ENCODE measurements around the gene TULP1.
"Not testable (repeated sequence)": the region's sequence is repeated elsewhere in the genome, so short reads cannot be mapped to it uniquely, and the experiment has no call there.

Gene TULP1

DNA sequence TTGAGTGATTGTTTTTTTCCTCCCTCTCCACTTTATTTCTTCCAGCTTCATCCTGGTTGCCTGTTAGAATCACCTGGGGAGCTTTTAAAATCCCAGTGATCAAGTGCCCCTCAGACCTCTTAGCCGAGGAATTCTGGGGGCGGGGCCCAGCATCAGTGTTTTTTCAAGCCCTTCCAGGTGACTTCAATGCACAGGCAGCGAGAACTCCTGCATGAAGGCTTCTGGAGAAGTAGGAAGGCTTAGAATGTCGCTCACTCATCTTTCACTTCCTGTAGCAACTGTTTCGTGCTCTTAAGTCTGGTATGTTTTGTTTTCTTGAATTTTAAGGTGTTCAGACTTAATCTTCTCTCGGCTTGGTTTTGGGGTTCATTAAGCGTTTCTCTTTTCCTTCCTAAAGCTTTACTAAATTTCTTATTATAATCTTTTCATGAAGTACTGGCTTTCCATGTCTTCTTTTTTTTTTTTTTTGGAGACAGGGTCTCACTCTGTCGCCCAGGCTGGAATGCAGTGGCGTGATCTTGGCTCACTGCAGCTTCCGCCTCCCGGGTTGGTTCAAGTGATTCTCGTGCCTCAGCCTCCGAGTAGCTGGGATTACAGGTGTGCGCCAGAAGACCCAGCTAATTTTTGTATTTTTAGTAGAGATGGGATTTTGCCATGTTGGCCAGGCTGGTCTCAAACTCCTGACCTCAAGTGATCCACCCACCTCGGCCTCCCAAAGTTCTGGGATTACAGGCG is 30.9 kb upstream of the TULP1 start:
- Histone ChIP-seq H3K4me1 (ENCODE audit: control insufficient read depth in 1 of 2, insufficient read depth in 2 of 2, low read length in 2 of 2) (no peaks in the 10 kb centered on the region), H3K9me3 (ENCODE audit: control insufficient read depth in 1 of 2, low read length in 2 of 2) (peaks cover 0 to 5% of the 10 kb centered on the region in 2 donors), H3K27me3 (ENCODE audit: low read depth, low read length) (no peaks in the 10 kb centered on the region), H3K4me3 (ENCODE audit: low read depth in 1 of 2, low read length in 2 of 2) (no peak overlapping the region), H3K27ac (ENCODE audit: low read length) (no peak overlapping the region), H3K36me3 (ENCODE audit: control insufficient read depth in 1 of 2, insufficient read depth in 2 of 2, low read length in 2 of 2) (no peaks in the 10 kb centered on the region)

DNA sequence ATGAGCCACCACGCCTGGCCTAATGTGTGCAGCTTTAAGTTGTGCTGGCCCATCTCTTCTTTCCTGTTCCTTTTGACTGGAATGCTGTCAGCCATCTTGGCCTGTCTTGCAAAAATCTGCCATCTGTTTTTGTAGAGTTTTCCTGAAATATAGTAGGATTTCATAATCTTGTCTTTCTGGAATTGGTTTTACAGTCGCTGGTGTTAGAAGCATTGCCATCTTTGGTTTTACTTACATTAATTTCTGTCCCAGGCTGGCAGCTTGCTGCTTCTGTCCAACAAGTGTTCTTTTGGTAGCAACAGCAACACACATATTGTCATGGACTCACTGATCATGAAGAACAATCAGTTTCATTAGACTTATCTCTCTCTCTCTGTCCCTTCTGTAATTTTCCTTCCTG is 29.1 kb upstream of the TULP1 start:
- Histone ChIP-seq H3K4me1 (ENCODE audit: control insufficient read depth in 1 of 2, insufficient read depth in 2 of 2, low read length in 2 of 2) (no peaks in the 10 kb centered on the region), H3K27ac (ENCODE audit: low read length) (no peak overlapping the region), H3K36me3 (ENCODE audit: control insufficient read depth in 1 of 2, insufficient read depth in 2 of 2, low read length in 2 of 2) (no peaks in the 10 kb centered on the region), H3K27me3 (ENCODE audit: low read depth, low read length) (no peaks in the 10 kb centered on the region), H3K9me3 (ENCODE audit: control insufficient read depth in 1 of 2, low read length in 2 of 2) (peaks cover 0 to 5% of the 10 kb centered on the region in 2 donors), H3K4me3 (ENCODE audit: low read depth in 1 of 2, low read length in 2 of 2) (no peak overlapping the region)

DNA sequence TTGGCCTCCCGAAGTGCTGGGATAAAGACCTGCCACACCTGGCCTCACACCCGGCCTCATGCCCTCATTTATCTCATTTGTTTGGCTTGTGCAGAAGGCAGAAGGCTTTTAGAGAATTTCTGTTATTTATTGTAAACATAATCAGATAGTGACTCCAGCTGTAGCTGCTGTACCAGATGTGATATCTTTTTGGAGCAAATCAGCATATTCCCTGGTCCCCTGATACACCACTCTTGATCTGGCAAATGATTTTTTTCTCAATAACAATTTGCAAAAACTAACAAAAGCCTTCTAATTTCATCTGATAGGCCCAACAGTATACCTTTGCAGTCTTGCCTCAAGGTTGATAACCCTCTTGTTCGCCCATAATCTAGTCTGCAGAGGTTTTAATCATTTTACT is 26.5 kb upstream of the TULP1 start:
- no peaks in the 10 kb centered on the region for H3K27me3 ChIP-seq (ENCODE audit: low read depth, low read length)
- no peak overlapping the region for H3K4me3 ChIP-seq (ENCODE audit: low read depth in 1 of 2, low read length in 2 of 2)
- no peak overlapping the region for H3K27ac ChIP-seq (ENCODE audit: low read length)
- H3K9me3 ChIP-seq (ENCODE audit: control insufficient read depth in 1 of 2, low read length in 2 of 2): peaks cover 0 to 5% of the 10 kb centered on the region in 2 donors
- no peaks in the 10 kb centered on the region for H3K36me3 ChIP-seq (ENCODE audit: control insufficient read depth in 1 of 2, insufficient read depth in 2 of 2, low read length in 2 of 2)
- H3K4me1 ChIP-seq (ENCODE audit: control insufficient read depth in 1 of 2, insufficient read depth in 2 of 2, low read length in 2 of 2): peaks cover 0 to 3% of the 10 kb centered on the region in 2 donors

DNA sequence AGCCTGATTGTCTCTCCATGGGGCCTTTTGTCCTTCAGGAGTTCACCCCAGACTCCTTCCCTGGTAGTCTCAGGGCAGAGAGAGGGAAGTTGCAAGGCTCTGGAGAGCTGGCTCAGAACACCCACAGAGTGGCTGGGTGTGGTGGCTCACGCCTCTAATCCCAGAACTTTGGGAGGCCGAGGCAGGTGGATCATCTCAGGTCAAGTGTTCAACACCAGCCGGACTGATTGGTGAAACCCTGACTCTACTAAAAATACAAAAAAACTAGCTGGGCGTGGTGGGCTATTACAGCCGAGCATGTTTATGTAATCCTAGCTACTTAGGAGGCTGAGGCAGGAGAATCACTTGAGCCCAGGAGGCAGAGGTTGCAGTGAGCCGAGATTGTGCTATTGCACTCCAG is 23.2 kb upstream of the TULP1 start:
- H3K36me3 ChIP-seq (ENCODE audit: control insufficient read depth in 1 of 2, insufficient read depth in 2 of 2, low read length in 2 of 2); H3K9me3 ChIP-seq (ENCODE audit: control insufficient read depth in 1 of 2, low read length in 2 of 2); H3K27ac ChIP-seq (ENCODE audit: low read length); H3K4me3 ChIP-seq (ENCODE audit: low read depth in 1 of 2, low read length in 2 of 2); H3K27me3 ChIP-seq (ENCODE audit: low read depth, low read length); H3K4me1 ChIP-seq (ENCODE audit: control insufficient read depth in 1 of 2, insufficient read depth in 2 of 2, low read length in 2 of 2): not testable (repeated sequence)

DNA sequence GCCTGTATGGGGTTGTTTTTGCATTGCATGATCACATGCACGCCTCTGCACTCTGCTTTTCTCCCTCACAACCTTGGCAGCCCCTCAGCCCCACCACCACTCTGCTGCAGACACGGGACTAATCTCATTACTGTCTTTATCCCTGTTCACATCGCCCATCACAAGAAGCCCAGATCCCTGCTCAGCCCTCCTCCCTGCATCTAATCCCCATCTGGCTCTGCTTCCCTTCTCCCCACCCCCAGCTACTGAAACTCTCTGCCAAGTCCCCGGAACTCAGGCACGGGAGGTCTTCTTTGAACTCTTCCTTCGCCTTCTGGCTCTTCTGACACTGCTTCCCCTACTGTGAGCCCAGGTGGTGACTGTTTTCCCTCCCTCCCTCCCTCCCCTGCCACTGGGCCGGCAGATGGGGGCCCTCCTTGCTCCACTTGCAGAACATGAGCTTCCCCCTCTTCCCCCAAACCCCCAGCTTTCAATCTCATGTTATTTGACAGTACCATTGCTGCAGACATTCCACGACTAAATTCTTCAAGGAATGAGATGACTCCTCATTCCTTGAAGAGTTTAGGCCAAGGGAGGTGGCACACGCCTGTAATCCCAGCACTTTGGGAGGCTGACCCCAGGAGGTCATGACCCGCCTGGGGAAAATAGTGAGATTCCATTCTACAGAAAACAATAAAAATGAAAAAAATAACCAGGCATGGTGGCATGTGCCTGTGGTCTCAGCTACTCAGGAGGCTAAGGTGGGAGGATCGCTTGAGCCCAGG is 21.9 kb upstream of the TULP1 start:
- H3K36me3 ChIP-seq (ENCODE audit: control insufficient read depth in 1 of 2, insufficient read depth in 2 of 2, low read length in 2 of 2): no peaks in the 10 kb centered on the region
- H3K27me3 ChIP-seq (ENCODE audit: low read depth, low read length): no peaks in the 10 kb centered on the region
- H3K9me3 ChIP-seq (ENCODE audit: control insufficient read depth in 1 of 2, low read length in 2 of 2): no peaks in the 10 kb centered on the region
- peaks cover 0 to 3% of the 10 kb centered on the region in 2 donors for H3K4me1 ChIP-seq (ENCODE audit: control insufficient read depth in 1 of 2, insufficient read depth in 2 of 2, low read length in 2 of 2)
- no peak overlapping the region for H3K4me3 ChIP-seq (ENCODE audit: low read depth in 1 of 2, low read length in 2 of 2)
- no peak overlapping the region for H3K27ac ChIP-seq (ENCODE audit: low read length)

DNA sequence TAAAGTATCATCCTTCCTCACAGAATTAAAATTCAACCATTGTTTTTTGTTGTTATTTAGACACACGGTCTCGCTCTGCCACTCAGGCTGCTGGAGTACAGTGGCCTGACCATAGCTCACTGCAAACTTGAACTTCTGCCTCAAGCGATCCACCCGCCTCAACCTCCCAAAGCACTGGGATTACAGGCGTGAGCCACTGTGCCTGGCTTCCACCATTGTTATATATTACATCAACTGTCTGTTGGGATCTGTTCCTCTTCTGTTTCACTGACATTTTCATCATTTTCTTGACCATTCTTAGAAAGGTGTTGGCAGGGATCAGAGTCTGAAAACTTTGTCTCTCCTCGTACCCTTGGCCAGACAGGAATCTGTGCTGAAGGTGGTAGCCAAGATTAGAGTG is 21.3 kb upstream of the TULP1 start:
- Histone ChIP-seq H3K27ac (ENCODE audit: low read length) (no peak overlapping the region), H3K27me3 (ENCODE audit: low read depth, low read length) (no peaks in the 10 kb centered on the region), H3K36me3 (ENCODE audit: control insufficient read depth in 1 of 2, insufficient read depth in 2 of 2, low read length in 2 of 2) (no peaks in the 10 kb centered on the region), H3K4me3 (ENCODE audit: low read depth in 1 of 2, low read length in 2 of 2) (no peak overlapping the region), H3K4me1 (ENCODE audit: control insufficient read depth in 1 of 2, insufficient read depth in 2 of 2, low read length in 2 of 2) (peaks cover 0 to 3% of the 10 kb centered on the region in 2 donors), H3K9me3 (ENCODE audit: control insufficient read depth in 1 of 2, low read length in 2 of 2) (no peaks in the 10 kb centered on the region)

DNA sequence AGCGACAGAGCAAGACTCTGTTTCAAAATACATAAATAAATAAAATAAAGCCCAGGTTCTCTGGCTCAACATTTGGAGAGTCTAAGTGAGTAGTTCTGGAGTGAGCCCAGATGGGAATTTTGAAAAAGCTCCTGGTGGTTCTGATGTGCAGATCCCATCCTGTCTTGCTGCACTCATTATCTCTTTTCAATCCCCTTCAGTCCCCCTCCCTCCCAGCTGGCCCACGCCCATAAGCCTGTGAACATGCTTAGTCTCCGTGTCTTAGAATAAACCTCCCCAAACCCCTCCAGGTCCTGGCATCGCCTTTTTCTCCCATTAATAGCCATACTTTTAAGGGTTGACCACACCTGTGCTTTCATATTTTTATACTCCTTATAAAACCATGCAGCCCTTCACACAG is 19.4 kb upstream of the TULP1 start:
- Histone ChIP-seq H3K4me1 (ENCODE audit: control insufficient read depth in 1 of 2, insufficient read depth in 2 of 2, low read length in 2 of 2) (peaks cover 0 to 3% of the 10 kb centered on the region in 2 donors), H3K36me3 (ENCODE audit: control insufficient read depth in 1 of 2, insufficient read depth in 2 of 2, low read length in 2 of 2) (no peaks in the 10 kb centered on the region), H3K9me3 (ENCODE audit: control insufficient read depth in 1 of 2, low read length in 2 of 2) (no peaks in the 10 kb centered on the region), H3K27ac (ENCODE audit: low read length) (no peak overlapping the region), H3K4me3 (ENCODE audit: low read depth in 1 of 2, low read length in 2 of 2) (no peak overlapping the region), H3K27me3 (ENCODE audit: low read depth, low read length) (no peaks in the 10 kb centered on the region)

DNA sequence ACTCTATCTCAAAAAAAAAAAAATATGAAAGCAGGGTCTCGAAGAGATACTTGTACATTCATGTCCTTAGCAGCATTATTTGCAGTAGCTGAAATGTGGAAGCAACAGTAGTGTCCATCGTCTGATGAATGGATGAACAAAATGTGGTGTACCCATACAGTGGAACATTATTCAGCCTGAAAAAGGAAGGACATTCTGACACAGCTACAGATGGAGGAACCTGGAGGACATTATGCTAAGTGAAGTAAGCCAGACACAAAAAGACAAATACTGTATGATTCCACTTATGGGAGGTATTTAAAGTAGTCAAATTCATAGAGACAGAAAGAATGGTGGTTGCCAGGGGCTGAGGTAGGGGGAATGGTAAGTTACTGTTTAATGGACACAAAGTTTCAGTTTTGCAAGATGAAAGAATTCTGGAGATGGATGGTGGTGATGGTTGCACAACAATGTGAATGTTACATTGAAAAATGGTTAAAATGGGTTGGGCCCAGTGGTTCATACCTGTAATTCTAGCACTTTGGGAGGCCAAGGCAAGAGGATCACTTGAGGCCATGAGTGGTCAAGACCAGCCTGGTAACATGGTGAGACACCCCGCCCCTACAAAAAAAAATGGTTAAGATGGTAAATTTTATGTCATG is 11.8 kb upstream of the TULP1 start:
- H3K36me3 ChIP-seq (ENCODE audit: control insufficient read depth in 1 of 2, insufficient read depth in 2 of 2, low read length in 2 of 2): no peaks in the 10 kb centered on the region
- no peaks in the 10 kb centered on the region for H3K9me3 ChIP-seq (ENCODE audit: control insufficient read depth in 1 of 2, low read length in 2 of 2)
- no peak overlapping the region for H3K4me3 ChIP-seq (ENCODE audit: low read depth in 1 of 2, low read length in 2 of 2)
- no peaks in the 10 kb centered on the region for H3K4me1 ChIP-seq (ENCODE audit: control insufficient read depth in 1 of 2, insufficient read depth in 2 of 2, low read length in 2 of 2)
- no peak overlapping the region for H3K27ac ChIP-seq (ENCODE audit: low read length)
- no peaks in the 10 kb centered on the region for H3K27me3 ChIP-seq (ENCODE audit: low read depth, low read length)

DNA sequence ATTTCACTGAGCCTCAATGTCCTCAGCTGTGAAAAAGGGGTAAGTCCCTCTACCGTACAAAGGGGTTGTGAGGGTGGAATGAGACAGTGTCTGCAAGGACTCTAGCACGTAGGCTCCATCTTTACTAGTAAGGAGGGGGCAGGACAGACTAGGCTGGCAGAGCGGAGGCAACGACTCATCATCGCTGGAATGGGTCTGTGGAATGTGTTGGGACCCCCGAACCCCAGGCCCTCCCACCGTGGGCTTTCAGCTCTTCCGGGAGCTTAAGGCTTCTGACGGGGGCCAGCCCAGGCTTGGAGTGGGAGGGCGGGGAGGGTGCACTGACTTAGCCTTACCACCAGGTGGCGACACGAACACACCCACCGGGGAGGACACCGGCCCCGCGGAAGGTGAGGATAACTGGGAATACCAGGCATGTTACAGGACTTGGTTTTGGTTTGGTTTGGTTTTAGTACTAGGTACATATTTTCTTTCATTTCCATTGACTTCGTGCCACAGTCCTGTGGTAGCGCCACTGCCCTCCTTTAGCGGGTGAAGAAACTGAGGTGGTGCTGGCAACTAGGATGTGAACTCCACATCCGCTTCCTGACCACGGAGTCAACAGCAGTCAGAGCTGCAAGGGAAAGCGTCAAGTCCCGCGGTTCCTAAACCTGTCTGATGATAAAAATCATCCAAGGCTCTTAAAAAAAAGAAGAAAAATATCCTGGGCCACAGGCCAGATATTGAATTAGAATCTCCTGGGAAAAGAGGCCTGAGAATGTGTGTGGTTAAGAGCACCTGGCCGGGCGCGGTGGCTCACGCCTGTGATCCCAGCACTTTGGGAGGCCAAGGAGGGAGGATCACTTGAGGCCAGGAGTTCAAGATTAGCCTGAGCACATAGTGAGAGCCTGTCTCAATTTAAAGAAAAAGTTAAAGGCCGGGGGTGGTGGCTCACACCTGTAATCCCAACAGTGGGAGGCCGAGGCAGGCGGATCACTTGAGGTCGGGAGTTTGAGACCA is 10.3 kb upstream of the TULP1 start:
- no peaks in the 10 kb centered on the region for H3K27me3 ChIP-seq (ENCODE audit: low read depth, low read length)
- H3K4me3 ChIP-seq (ENCODE audit: low read depth in 1 of 2, low read length in 2 of 2): peak overlapping the region in 1 of 2 donors; percentile 49
- no peaks in the 10 kb centered on the region for H3K36me3 ChIP-seq (ENCODE audit: control insufficient read depth in 1 of 2, insufficient read depth in 2 of 2, low read length in 2 of 2)
- no peak overlapping the region for H3K27ac ChIP-seq (ENCODE audit: low read length)
- no peaks in the 10 kb centered on the region for H3K9me3 ChIP-seq (ENCODE audit: control insufficient read depth in 1 of 2, low read length in 2 of 2)
- H3K4me1 ChIP-seq (ENCODE audit: control insufficient read depth in 1 of 2, insufficient read depth in 2 of 2, low read length in 2 of 2): no peaks in the 10 kb centered on the region

DNA sequence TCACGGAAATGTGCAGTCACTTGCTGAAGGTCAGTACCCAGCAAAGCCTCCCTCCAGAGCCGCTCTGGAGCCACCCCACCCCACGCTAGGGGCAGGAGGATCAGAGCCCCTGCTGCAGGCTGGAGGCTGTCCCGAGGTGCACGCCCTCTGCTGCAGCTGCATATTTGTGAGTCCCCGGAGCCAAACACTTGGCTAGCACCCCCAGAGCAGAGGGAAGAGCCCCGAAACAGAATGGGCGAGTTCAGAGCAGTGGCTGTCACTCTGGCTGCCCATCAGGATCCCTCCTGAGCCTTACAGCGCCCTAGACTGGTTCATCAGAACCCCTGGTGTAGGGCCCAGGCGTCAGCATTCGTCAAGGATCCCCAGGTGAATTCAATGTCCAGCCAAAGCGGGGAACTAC is 9.5 kb upstream of the TULP1 start:
- Histone ChIP-seq H3K27ac (ENCODE audit: low read length) (no peak overlapping the region), H3K27me3 (ENCODE audit: low read depth, low read length) (no peaks in the 10 kb centered on the region), H3K9me3 (ENCODE audit: control insufficient read depth in 1 of 2, low read length in 2 of 2) (no peaks in the 10 kb centered on the region), H3K36me3 (ENCODE audit: control insufficient read depth in 1 of 2, insufficient read depth in 2 of 2, low read length in 2 of 2) (no peaks in the 10 kb centered on the region), H3K4me3 (ENCODE audit: low read depth in 1 of 2, low read length in 2 of 2) (no peak overlapping the region), H3K4me1 (ENCODE audit: control insufficient read depth in 1 of 2, insufficient read depth in 2 of 2, low read length in 2 of 2) (no peaks in the 10 kb centered on the region)

DNA sequence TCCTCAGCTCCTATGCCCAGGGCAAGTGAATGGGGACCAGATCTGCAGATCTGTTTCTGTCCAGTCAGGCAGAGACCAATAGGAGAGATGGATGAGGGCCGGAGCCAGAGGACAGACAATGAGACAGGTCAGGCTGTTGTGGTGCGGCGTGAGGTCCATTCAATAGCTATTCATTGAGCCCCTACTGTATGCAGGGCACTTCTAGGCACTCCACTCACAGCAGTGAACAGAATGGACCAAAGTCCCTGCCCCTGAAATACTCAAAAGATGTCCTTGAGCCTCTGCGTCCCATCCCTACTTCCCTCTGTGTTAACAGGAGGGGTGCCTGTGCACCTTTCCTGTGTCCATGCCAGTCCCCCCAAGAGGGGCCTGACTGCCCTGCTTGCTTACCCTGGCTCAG is 8.5 kb upstream of the TULP1 start:
- H3K4me3 ChIP-seq (ENCODE audit: low read depth in 1 of 2, low read length in 2 of 2): no peak overlapping the region
- no peaks in the 10 kb centered on the region for H3K9me3 ChIP-seq (ENCODE audit: control insufficient read depth in 1 of 2, low read length in 2 of 2)
- no peaks in the 10 kb centered on the region for H3K4me1 ChIP-seq (ENCODE audit: control insufficient read depth in 1 of 2, insufficient read depth in 2 of 2, low read length in 2 of 2)
- no peaks in the 10 kb centered on the region for H3K27me3 ChIP-seq (ENCODE audit: low read depth, low read length)
- no peak overlapping the region for H3K27ac ChIP-seq (ENCODE audit: low read length)
- H3K36me3 ChIP-seq (ENCODE audit: control insufficient read depth in 1 of 2, insufficient read depth in 2 of 2, low read length in 2 of 2): no peaks in the 10 kb centered on the region
